Measurements from ENCODE around the gene KCND2. TPM values are rescaled to one million over a fixed set of nuclear protein-coding genes. Genes with fewer than 3 reads are reported as not detected.

Gene KCND2
- total and polyA plus RNA-seq, 2 of the 8 experiments (the other 6 are each of a cell fraction or from before 2014, with no cell fraction given) = 4.6 to 7.7 TPM

GRCh38 chr7:120407010-120407409, 134.0 kb downstream of the KCND2 start:
- Histone ChIP-seq H3K79me2 (ENCODE audit: control insufficient read depth in 1 of 2, insufficient read depth in 2 of 2, low read length in 2 of 2) (no peaks in the 10 kb centered on the region), H2BK12ac (ENCODE audit: low read depth, low read length) (no peak overlapping the region), H3K18ac (ENCODE audit: extremely low read depth, low read length) (no peak overlapping the region), H2BK15ac (ENCODE audit: low read length) (no peak overlapping the region), H3K4me2 (ENCODE audit: insufficient read depth in 1 of 2, low read depth in 2 of 2, low read length in 2 of 2) (no peak overlapping the region), H3K4ac (replicated peaks; ENCODE audit: insufficient read length, low read depth, low read length) (no peak overlapping the region), H3K23ac (ENCODE audit: insufficient read length) (no peak overlapping the region), H4K91ac (replicated peaks; ENCODE audit: insufficient read length, low read length) (no peak overlapping the region), H4K5ac (ENCODE audit: insufficient read length, low read depth, low read length) (no peak overlapping the region), H3K4me3 (ENCODE audit: extremely low read depth in 1 of 4, insufficient read depth in 2 of 4, low read depth in 3 of 4, low read length in 4 of 4) (no peak overlapping the region), H4K8ac (ENCODE audit: extremely low read depth, insufficient read depth, low read length) (no peak overlapping the region), H3K4me1 (replicated peaks in 1 of 4; ENCODE audit: control insufficient read depth in 3 of 4, insufficient read depth in 4 of 4, low read length in 3 of 4) (no peaks in the 10 kb centered on the region), H4K20me1 (replicated peaks in 1 of 2; ENCODE audit: control insufficient read depth in 1 of 2, insufficient read depth in 2 of 2, low read length in 2 of 2) (no peaks in the 10 kb centered on the region), H2BK120ac (replicated peaks; ENCODE audit: low read depth, low read length) (no peak overlapping the region), H3K36me3 (ENCODE audit: control insufficient read depth in 2 of 4, insufficient read depth in 4 of 4, low read length in 3 of 4) (no peaks in the 10 kb centered on the region), H3K56ac (replicated peaks; ENCODE audit: insufficient read length, low read depth, low read length) (no peak overlapping the region), H2BK20ac (ENCODE audit: low read length) (no peak overlapping the region), H3K9me3 (ENCODE audit: insufficient read depth in 2 of 2, low read depth in 1 of 2, low read length in 1 of 2) (no peaks in the 10 kb centered on the region), H3K27ac (ENCODE audit: low read depth, low read length) (no peak overlapping the region), H3K9ac (replicated peaks in 1 of 4; ENCODE audit: extremely low read depth in 1 of 4, low read depth in 3 of 4, low read length in 3 of 4) (no peak overlapping the region), H2BK5ac (ENCODE audit: low read depth, low read length) (no peak overlapping the region), H3K79me1 (ENCODE audit: low read depth, low read length) (no peaks in the 10 kb centered on the region), H2AFZ (ENCODE audit: low read length) (no peak overlapping the region), H2AK5ac (ENCODE audit: low read depth, low read length) (no peak overlapping the region), H3K14ac (ENCODE audit: insufficient read length) (no peak overlapping the region), H3K27me3 (replicated peaks in 1 of 4; ENCODE audit: control insufficient read depth in 3 of 4, extremely low read depth in 1 of 4, insufficient read depth in 3 of 4, low read length in 3 of 4) (no peaks in the 10 kb centered on the region), H3K23me2 (ENCODE audit: low read depth, low read length) (no peaks in the 10 kb centered on the region)
- POLR2A ChIA-PET (ENCODE audit: partially characterized antibody) = no interaction called here
- WGBS, 2 experiments (ENCODE audit: extremely low coverage in 1 of 2, insufficient coverage in 1 of 2, insufficient read length in 1 of 2, insufficient replicate concordance in 2 of 2, low coverage in 1 of 2, low lambda C conversion rate in 2 of 2, missing lambda C conversion rate in 1 of 2) = 92% methylated on average over 5 of the region's 5 CpGs; no CpG with 5 or more reads in 1 of the 2 experiments
- CTCF ChIA-PET (ENCODE audit: partially characterized antibody) = interaction anchor here (0.6 kb wide), 1 partner anchor 1037 kb away, joined by 3 read pairs; no protein-coding TSS in a partner anchor
- no peak for DNase-seq (ENCODE audit: low read depth in 1 of 2, low spot score in 2 of 2)
- FAIRE-seq = no peak
- TF ChIP-seq BCL11A (IDR thresholded peaks at IDR 0.05; ENCODE audit: low read depth in 2 of 2, low read length in 2 of 2) (no peak), EZH2 (IDR thresholded peaks at IDR 0.05; ENCODE audit: low read depth, low read length, severe bottlenecking) (no peak), CHD1 (IDR thresholded peaks at IDR 0.05; ENCODE audit: low read depth, low read length) (no peak), SAP30 (IDR thresholded peaks at IDR 0.05; ENCODE audit: insufficient read depth, insufficient replicate concordance, low read length) (no peak), ATF3 (IDR thresholded peaks at IDR 0.05; ENCODE audit: insufficient read depth, low read depth, low read length) (no peak), USF2 (IDR thresholded peaks at IDR 0.05; ENCODE audit: low read length) (no peak), KDM4A (IDR thresholded peaks at IDR 0.05; ENCODE audit: low read depth, low read length, severe bottlenecking) (no peak), HDAC2 (IDR thresholded peaks at IDR 0.05; ENCODE audit: borderline replicate concordance in 1 of 2, low read depth in 2 of 2, low read length in 2 of 2) (no peak), RBBP5 (IDR thresholded peaks at IDR 0.05; ENCODE audit: borderline replicate concordance, low read depth, low read length) (no peak), CBX8 (IDR thresholded peaks at IDR 0.05; ENCODE audit: borderline replicate concordance, low read depth, low read length) (no peak), KDM5A (IDR thresholded peaks at IDR 0.05; ENCODE audit: low read length) (no peak), TBP (IDR thresholded peaks at IDR 0.05; ENCODE audit: low read depth, low read length) (no peak)
